ENCODE measurements around the gene NEDD9.

The NEDD9 gene

GRCh38 chr6:11224252-11224965 lies 8.1 kb downstream of the NEDD9 start:
- Histone ChIP-seq H3F3A (ENCODE audit: insufficient read depth, low read length) (no peaks in the 10 kb centered on the region), H3K9me3 (replicated peaks; ENCODE audit: insufficient read depth, low read length) (no peaks in the 10 kb centered on the region), H2AFZ (ENCODE audit: low read length) (no peak overlapping the region), H3K27ac (ENCODE audit: low read length) (no peak overlapping the region), H3K4me3 (ENCODE audit: low read length) (no peak overlapping the region), H3K36me3 (replicated peaks; ENCODE audit: insufficient read depth, low read length) (no peaks in the 10 kb centered on the region), H4K20me1 (ENCODE audit: insufficient read depth, low read length) (no peaks in the 10 kb centered on the region), H3K4me2 (ENCODE audit: low read depth, low read length) (no peak overlapping the region), H3K79me2 (ENCODE audit: low read length) (no peaks in the 10 kb centered on the region), H3K9me2 (replicated peaks; ENCODE audit: insufficient read depth, low read length) (no peaks in the 10 kb centered on the region), H3K27me3 (replicated peaks; ENCODE audit: insufficient read depth, low read length) (no peaks in the 10 kb centered on the region), H3K9ac (ENCODE audit: low read length) (no peak overlapping the region), H3K4me1 (ENCODE audit: low read length) (no peaks in the 10 kb centered on the region)
- TF ChIP-seq EZH2phosphoT487 (IDR thresholded peaks at IDR 0.05; ENCODE audit: low read length) (no peak), EZH2 (optimal IDR thresholded peaks at IDR 0.05; ENCODE audit: low read depth, low read length) (no peak), CTCF (IDR thresholded peaks at IDR 0.05; ENCODE audit: low read length) (no peak)
- no peak for DNase-seq

- no peak overlapping the region for H3K27ac ChIP-seq (ENCODE audit: low read length)
- no peaks in the 10 kb centered on the region for H3K36me3 ChIP-seq (replicated peaks; ENCODE audit: insufficient read depth, low read length)
- H3K9me2 ChIP-seq (replicated peaks; ENCODE audit: insufficient read depth, low read length), result no peaks in the 10 kb centered on the region
- H3K4me2 ChIP-seq (ENCODE audit: low read depth, low read length), result no peak overlapping the region
- TF ChIP-seq CTCF (IDR thresholded peaks at IDR 0.05; ENCODE audit: low read length) (no peak), EZH2 (optimal IDR thresholded peaks at IDR 0.05; ENCODE audit: low read depth, low read length) (no peak), EZH2phosphoT487 (IDR thresholded peaks at IDR 0.05; ENCODE audit: low read length) (no peak)
- H3K9ac ChIP-seq (ENCODE audit: low read length), result no peak overlapping the region
- H3K4me3 ChIP-seq (ENCODE audit: low read length), result no peak overlapping the region
- no peaks in the 10 kb centered on the region for H3F3A ChIP-seq (ENCODE audit: insufficient read depth, low read length)
- DNase-seq, result no peak
- no peaks in the 10 kb centered on the region for H3K27me3 ChIP-seq (replicated peaks; ENCODE audit: insufficient read depth, low read length)
- H3K4me1 ChIP-seq (ENCODE audit: low read length), result no peaks in the 10 kb centered on the region
- no peaks in the 10 kb centered on the region for H3K79me2 ChIP-seq (ENCODE audit: low read length)
- H2AFZ ChIP-seq (ENCODE audit: low read length), result no peak overlapping the region
- no peaks in the 10 kb centered on the region for H3K9me3 ChIP-seq (replicated peaks; ENCODE audit: insufficient read depth, low read length)
- H4K20me1 ChIP-seq (ENCODE audit: insufficient read depth, low read length), result no peaks in the 10 kb centered on the region
Observed at GRCh38 chr6:11223286-11223864, 9.1 kb downstream of the NEDD9 start.

GRCh38 chr6:11222385-11223277 lies 9.8 kb downstream of the NEDD9 start:
- H3K79me2 ChIP-seq (ENCODE audit: low read length), result no peaks in the 10 kb centered on the region
- H4K20me1 ChIP-seq (ENCODE audit: insufficient read depth, low read length), result no peaks in the 10 kb centered on the region
- no peaks in the 10 kb centered on the region for H3K9me2 ChIP-seq (replicated peaks; ENCODE audit: insufficient read depth, low read length)
- H3K27ac ChIP-seq (ENCODE audit: low read length), result no peak overlapping the region
- no peak for DNase-seq
- no peaks in the 10 kb centered on the region for H3F3A ChIP-seq (ENCODE audit: insufficient read depth, low read length)
- H3K4me1 ChIP-seq (ENCODE audit: low read length), result no peaks in the 10 kb centered on the region
- no peak overlapping the region for H3K9ac ChIP-seq (ENCODE audit: low read length)
- no peaks in the 10 kb centered on the region for H3K9me3 ChIP-seq (replicated peaks; ENCODE audit: insufficient read depth, low read length)
- no peak for TF ChIP-seq EZH2 (optimal IDR thresholded peaks at IDR 0.05; ENCODE audit: low read depth, low read length)
- TF ChIP-seq CTCF (IDR thresholded peaks at IDR 0.05; ENCODE audit: low read length), result no peak
- TF ChIP-seq EZH2phosphoT487 (IDR thresholded peaks at IDR 0.05; ENCODE audit: low read length), result no peak
- no peaks in the 10 kb centered on the region for H3K27me3 ChIP-seq (replicated peaks; ENCODE audit: insufficient read depth, low read length)
- H3K4me3 ChIP-seq (ENCODE audit: low read length), result no peak overlapping the region
- no peak overlapping the region for H3K4me2 ChIP-seq (ENCODE audit: low read depth, low read length)
- no peak overlapping the region for H2AFZ ChIP-seq (ENCODE audit: low read length)
- no peaks in the 10 kb centered on the region for H3K36me3 ChIP-seq (replicated peaks; ENCODE audit: insufficient read depth, low read length)

Data from MM.1S (cell line).